OCI-LY1 (cell line): ENCODE results near the gene CD33.

ENCODE experiments used
- EZH2 ChIP-seq: fragments of 200-600 bp; sonication (generic), shearing (Covaris generic); IDR thresholded peaks from 2 replicates; pipeline ENCODE4 v1.8.0; 2017; ENCODE audit warnings: borderline replicate concordance, mixed run types, mild to moderate bottlenecking, antibody characterized with exemption, low read length, moderate library complexity, mixed read lengths
- TF ChIP-seq, protein P1 (sequence below): fragments of 200-600 bp; sonication (generic), shearing (Covaris generic); IDR thresholded peaks from 2 replicates; pipeline ENCODE4 v1.5.1; 2017; ENCODE audit warnings: mild to moderate bottlenecking, antibody characterized with exemption, low read length, moderate library complexity, mixed read lengths

DNA sequence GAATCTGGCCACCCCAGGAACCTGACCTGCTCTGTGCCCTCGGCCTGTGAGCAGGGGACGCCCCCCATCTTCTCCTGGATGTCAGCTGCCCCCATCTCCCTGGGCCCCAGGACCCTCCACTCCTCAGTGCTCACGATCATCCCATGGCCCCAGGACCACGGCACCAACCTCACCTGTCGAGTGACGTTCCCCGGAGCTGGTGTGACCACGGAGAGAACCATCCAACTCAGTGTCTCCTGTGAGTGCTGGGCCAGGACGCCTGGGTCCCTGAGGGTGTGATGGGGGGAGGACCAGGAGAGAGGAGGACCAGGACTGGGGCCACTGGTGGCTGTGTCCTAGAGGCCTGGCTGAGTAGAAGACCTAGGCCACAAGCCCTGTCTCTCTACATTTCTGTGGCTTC is 13.0 kb upstream of the CD33 start:
- TF ChIP-seq, protein P1, sequence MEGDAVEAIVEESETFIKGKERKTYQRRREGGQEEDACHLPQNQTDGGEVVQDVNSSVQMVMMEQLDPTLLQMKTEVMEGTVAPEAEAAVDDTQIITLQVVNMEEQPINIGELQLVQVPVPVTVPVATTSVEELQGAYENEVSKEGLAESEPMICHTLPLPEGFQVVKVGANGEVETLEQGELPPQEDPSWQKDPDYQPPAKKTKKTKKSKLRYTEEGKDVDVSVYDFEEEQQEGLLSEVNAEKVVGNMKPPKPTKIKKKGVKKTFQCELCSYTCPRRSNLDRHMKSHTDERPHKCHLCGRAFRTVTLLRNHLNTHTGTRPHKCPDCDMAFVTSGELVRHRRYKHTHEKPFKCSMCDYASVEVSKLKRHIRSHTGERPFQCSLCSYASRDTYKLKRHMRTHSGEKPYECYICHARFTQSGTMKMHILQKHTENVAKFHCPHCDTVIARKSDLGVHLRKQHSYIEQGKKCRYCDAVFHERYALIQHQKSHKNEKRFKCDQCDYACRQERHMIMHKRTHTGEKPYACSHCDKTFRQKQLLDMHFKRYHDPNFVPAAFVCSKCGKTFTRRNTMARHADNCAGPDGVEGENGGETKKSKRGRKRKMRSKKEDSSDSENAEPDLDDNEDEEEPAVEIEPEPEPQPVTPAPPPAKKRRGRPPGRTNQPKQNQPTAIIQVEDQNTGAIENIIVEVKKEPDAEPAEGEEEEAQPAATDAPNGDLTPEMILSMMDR: no peak
- no peak for TF ChIP-seq EZH2
